COLO829 (cell line): ENCODE data around the gene PCDHGB4.
"Not testable (repeated sequence)": the region's sequence is repeated elsewhere in the genome, so short reads cannot be mapped to it uniquely, and the experiment has no call there.

Source experiments
- DNase-seq: peaks from one replicate; pipeline ENCODE4 v3.0.0; 2012; ENCODE audit warnings: low spot score

PCDHGB4 gene

GRCh38 chr5:141398608-141399007 lies 11.1 kb downstream of the PCDHGB4 start:
- no peak for DNase-seq

DNA sequence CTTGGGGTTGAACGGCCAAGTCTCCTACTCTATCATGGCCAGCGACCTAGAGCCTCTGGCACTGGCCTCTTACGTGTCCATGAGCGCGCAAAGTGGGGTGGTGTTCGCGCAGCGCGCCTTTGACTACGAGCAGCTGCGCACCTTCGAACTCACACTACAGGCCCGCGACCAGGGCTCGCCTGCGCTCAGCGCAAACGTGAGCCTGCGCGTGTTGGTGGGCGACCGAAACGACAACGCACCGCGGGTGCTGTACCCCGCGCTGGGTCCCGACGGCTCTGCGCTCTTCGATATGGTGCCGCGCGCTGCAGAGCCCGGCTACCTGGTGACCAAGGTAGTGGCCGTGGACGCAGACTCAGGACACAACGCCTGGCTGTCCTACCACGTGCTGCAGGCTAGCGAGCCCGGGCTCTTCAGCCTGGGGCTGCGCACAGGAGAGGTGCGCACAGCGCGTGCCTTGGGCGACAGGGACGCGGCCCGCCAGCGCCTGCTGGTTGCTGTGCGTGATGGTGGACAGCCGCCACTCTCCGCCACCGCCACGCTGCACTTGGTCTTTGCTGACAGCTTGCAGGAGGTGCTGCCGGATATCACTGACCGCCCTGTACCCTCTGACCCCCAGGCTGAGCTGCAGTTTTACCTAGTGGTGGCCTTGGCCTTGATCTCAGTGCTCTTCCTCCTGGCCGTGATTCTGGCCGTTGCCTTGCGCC lies 12.2 kb downstream of the PCDHGB4 start:
- DNase-seq = no peak

DNA sequence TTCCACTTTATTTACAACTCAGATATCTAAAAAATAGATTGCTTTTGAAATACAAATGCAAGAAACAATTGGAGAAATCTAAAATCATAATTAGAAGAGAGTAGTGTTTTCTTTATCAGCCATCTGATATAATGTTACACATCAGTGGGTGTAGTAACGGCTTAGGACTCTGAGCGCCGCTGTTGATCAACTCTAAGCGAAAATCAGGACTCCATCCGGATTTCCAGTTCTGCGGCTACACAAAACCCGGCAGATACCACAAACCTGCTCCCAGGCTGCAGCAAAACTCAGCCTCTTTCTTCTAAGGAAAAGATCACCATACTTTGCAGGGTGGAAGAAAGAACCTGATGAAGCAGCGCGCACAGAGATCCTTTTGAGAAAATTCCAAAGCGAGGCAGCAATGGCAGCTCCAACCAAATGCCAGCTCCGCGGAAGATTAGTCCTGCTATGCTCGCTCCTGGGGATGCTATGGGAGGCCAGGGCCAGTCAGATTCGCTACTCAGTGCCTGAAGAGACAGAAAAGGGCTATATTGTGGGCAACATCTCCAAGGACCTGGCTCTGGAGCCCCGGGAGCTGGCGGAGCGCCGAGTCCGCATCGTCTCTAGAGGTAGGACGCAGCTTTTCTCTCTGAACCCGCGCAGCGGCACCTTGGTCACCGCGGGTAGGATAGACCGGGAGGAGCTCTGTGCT lies 15.2 kb downstream of the PCDHGB4 start, which contains the start of gene PCDHGA9:
PCDHGA9 (plus strand) TSS at position 226 of the 691 bp plus-strand sequence; CDS start at position 401, 175 bp downstream.
- no peak for DNase-seq

DNA sequence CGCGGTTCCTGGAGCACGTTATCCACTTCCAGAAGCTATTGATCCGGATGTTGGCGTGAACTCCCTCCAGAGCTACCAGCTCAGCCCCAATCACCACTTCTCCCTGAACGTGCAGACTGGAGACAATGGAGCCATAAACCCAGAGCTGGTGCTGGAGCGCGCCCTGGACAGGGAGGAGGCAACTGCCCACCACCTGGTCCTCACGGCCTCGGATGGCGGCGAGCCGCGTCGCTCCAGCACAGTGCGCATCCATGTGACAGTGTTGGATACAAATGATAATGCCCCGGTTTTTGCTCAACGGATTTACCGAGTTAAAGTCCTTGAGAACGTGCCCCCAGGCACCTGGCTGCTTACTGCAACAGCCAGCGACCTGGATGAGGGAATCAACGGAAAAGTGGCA lies 15.9 kb downstream of the PCDHGB4 start:
- no peak for DNase-seq

DNA sequence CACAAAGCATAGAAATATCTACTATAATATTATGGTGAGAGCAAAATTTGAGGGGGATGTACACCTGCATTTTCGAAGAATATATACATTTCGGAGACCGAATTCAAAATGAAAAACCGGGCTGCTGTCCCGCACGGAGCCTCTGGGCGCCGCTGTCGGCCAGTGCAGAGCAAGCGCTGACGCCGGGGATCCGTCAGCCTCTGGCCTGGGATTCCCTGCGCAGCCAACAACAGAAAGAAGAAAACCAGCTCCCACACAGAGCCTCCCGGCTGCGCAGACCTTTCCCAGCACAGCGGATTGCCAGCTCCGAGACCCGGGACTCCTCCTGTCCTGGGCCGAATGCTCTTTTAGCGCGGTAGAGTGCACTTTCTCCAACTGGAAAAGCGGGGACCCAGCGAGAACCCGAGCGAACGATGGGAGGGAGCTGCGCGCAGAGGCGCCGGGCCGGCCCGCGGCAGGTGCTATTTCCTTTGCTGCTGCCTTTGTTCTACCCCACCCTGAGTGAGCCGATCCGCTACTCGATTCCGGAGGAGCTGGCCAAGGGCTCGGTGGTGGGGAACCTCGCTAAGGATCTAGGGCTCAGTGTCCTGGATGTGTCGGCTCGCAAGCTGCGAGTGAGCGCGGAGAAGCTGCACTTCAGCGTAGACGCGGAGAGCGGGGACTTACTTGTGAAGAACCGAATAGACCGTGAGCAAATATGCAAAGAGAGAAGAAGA lies 20.4 kb downstream of the PCDHGB4 start, which contains the start of gene PCDHGB6:
PCDHGB6 (plus strand) TSS at position 232 of the 716 bp plus-strand sequence; CDS start at position 414, 182 bp downstream.
- DNase-seq = not testable (repeated sequence)

- no peak for DNase-seq
Observed at GRCh38 chr5:141409598-141410306, 22.3 kb downstream of the PCDHGB4 start.

DNA sequence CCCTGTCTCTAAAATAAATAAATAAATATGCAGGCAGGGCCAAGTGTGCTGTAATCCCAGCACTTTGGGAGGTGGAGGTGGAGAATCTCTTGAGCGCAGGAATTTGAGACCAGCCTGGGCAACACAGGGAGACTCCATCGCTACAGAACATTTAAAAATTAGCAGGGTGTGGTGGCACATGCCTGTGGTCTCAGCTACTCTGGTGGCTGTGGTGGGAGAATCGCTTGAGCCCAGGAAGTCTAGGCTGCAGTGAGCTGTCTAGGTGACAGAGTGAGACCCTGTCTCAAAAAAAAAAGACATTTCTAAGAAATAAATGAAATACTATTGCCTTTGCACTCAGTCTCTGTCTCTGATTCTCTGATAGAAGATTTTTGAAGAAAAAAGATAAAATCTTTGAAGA lies 24.1 kb downstream of the PCDHGB4 start:
- no peak for DNase-seq

- DNase-seq = no peak
Observed at GRCh38 chr5:141412854-141413539, 25.5 kb downstream of the PCDHGB4 start, which contains the start of gene PCDHGA10. PCDHGA10 (plus strand) TSS chr5:141412987; CDS start chr5:141413176, 189 bp downstream.

- DNase-seq = no peak
Observed at GRCh38 chr5:141413540-141414069, 26.1 kb downstream of the PCDHGB4 start.

DNA sequence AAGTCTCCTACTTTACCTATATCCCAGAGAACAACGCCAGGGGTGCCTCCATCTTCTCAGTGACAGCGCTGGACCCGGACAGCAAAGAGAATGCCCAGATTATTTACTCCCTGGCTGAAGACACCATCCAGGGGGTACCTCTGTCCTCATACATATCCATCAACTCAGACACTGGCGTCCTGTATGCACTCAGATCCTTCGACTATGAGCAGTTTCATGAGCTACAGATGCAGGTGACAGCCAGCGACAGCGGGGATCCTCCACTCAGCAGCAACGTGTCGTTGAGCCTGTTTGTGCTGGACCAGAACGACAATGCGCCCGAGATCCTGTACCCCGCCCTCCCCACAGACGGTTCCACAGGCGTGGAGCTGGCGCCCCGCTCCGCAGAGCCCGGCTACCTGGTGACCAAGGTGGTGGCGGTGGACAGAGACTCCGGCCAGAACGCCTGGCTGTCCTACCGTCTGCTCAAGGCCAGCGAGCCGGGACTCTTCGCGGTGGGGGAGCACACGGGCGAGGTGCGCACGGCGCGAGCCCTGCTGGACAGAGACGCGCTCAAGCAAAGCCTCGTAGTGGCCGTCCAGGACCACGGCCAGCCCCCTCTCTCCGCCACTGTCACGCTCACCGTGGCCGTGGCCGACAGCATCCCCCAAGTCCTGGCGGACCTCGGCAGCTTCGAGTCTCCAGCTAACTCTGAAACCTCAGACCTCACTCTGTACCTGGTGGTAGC lies 27.2 kb downstream of the PCDHGB4 start:
- not testable (repeated sequence) for DNase-seq

GRCh38 chr5:141415275-141415618 lies 27.7 kb downstream of the PCDHGB4 start:
- DNase-seq = not testable (repeated sequence)

DNA sequence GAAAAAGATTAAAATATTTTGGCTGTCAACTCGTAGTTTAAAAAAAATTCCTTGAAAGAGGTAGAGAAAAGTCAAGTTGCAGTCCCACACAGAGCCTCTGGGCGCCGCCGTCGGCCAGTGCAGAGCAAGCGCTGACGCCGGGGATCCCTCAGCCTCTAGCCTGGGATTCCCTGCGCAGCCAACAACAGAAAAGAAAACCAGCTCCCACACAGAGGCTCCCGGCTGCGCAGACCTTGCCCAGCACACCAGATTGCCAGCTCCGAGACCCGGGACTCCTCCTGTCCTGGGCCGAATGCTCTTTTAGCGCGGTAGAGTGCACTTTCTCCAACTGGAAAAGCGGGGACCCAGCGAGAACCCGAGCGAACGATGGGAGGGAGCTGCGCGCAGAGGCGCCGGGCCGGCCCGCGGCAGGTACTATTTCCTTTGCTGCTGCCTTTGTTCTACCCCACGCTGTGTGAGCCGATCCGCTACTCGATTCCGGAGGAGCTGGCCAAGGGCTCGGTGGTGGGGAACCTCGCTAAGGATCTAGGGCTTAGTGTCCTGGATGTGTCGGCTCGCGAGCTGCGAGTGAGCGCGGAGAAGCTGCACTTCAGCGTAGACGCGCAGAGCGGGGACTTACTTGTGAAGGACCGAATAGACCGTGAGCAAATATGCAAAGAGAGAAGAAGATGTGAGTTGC lies 30.1 kb downstream of the PCDHGB4 start, which contains the start of gene PCDHGB7:
PCDHGB7 (plus strand) TSS at position 184 of the 679 bp plus-strand sequence; CDS start at position 367, 183 bp downstream.
- DNase-seq = not testable (repeated sequence)

DNA sequence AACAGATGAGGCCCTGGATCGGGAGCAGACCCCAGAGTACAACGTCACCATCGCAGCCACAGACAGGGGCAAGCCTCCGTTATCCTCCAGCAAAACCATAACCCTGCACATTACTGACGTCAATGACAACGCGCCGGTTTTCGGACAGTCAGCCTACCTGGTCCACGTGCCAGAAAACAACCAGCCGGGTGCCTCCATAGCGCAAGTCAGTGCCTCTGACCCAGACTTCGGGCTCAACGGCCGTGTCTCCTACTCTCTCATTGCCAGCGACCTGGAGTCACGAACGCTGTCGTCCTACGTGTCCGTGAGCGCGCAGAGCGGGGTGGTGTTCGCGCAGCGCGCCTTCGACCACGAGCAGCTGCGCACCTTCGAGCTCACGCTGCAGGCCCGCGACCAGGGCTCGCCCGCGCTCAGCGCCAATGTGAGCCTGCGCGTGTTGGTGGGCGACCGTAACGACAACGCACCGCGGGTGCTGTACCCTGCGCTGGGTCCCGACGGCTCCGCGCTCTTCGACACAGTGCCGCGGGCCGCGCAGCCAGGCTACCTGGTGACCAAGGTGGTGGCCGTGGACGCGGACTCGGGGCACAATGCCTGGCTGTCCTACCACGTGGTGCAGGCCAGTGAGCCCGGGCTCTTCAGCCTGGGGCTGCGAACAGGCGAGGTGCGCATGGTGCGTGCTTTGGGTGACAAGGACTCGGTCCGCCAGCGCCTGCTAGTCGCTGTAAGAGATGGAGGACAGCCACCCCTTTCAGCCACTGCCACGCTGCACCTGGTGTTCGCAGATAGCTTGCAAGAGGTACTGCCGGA lies 31.8 kb downstream of the PCDHGB4 start:
- DNase-seq = no peak

GRCh38 chr5:141420855-141421488 lies 33.5 kb downstream of the PCDHGB4 start, which contains the start of gene PCDHGA11:
PCDHGA11 (plus strand) TSS chr5:141421051; CDS start chr5:141421228, 177 bp downstream.
- DNase-seq = peak; percentile 13

DNA sequence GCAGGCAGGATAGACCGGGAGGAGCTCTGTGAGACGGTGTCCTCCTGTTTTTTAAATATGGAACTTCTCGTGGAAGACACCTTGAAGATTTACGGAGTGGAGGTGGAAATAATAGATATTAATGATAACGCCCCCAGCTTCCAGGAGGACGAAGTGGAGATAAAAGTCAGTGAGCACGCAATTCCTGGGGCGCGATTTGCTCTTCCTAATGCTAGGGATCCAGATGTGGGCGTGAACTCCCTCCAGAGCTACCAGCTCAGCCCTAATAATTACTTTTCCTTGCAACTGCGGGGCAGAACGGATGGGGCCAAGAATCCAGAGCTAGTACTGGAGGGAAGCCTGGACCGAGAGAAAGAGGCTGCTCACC lies 34.0 kb downstream of the PCDHGB4 start:
- no peak for DNase-seq

GRCh38 chr5:141422742-141423291 lies 35.3 kb downstream of the PCDHGB4 start:
- no peak for DNase-seq

GRCh38 chr5:141427783-141428426 lies 40.4 kb downstream of the PCDHGB4 start:
- DNase-seq = no peak
